Endothelial cell of umbilical vein (primary cell): Measurements from ENCODE around the gene COMP. TPM values are rescaled to one million over a fixed set of nuclear protein-coding genes. Genes with fewer than 3 reads are reported as not detected.

Experiments
- BruUV-seq: library from RNA; stranded (reverse); fragments of 400-500 nt; replicated peaks from 2 replicates; lab custom pipeline; 2021; lab: Mats Ljungman, UMichigan
- CTCF ChIA-PET: fragments of 300-600, 350-600 bp; sonication (Branson Sonifier 250); formaldehyde crosslinking; loops from one replicate; lab custom pipeline; 2021; ENCODE audit warnings: antibody characterized with exemption, inconsistent platforms; lab: Charles Lee
- POLR2A ChIA-PET: fragments of 300-600, 350-600 bp; sonication (Branson Sonifier 250); formaldehyde crosslinking; loops from one replicate; lab custom pipeline; 2021; ENCODE audit warnings: antibody characterized with exemption, inconsistent platforms; lab: Charles Lee
- DNase-seq: peaks from one replicate; pipeline ENCODE4 v3.0.0-alpha.2; 2011; ENCODE audit warnings: low read depth, low spot score
- FAIRE-seq: peaks from 2 replicates; lab custom pipeline; 2011; peaks lifted over from hg19 to GRCh38; lab: Jason Lieb, UNC
- H2AFZ ChIP-seq: 2 replicates; pipeline ENCODE4 v1.6.0; 2012; ENCODE audit warnings: low read depth, low read length, control low read depth, inconsistent platforms
- H3K27ac ChIP-seq: 2 replicates; pipeline ENCODE4 v1.5.1; 2011; ENCODE audit warnings: low read depth, mild to moderate bottlenecking, control low read depth, low read length, moderate library complexity; ENCODE audit not compliant: insufficient read depth
- H3K27me3 ChIP-seq, 2 experiments: 2 replicates each; pipeline versions ENCODE4 v1.6.0 to v1.6.1; 2011; ENCODE audit warnings: low read length in 2 of 2, mixed read lengths in 1 of 2; ENCODE audit not compliant: control insufficient read depth in 2 of 2, insufficient read depth in 2 of 2
- H3K36me3 ChIP-seq, 2 experiments: 2 replicates in 1 of 2; 3 replicates in 1 of 2; pipeline ENCODE4 v1.5.1; 2011; ENCODE audit warnings: low read length in 2 of 2, mild to moderate bottlenecking in 1 of 2, moderate library complexity in 1 of 2; ENCODE audit not compliant: control insufficient read depth in 2 of 2, insufficient read depth in 2 of 2; ENCODE audit errors: extremely low read depth in 1 of 2
- H3K4me1 ChIP-seq: 3 replicates; pipeline ENCODE4 v1.5.1; 2011; ENCODE audit warnings: mild to moderate bottlenecking, low read length; ENCODE audit not compliant: control insufficient read depth, insufficient read depth; ENCODE audit errors: extremely low read depth
- H3K4me2 ChIP-seq: 2 replicates; pipeline ENCODE4 v1.6.1; 2011; ENCODE audit warnings: low read length, control low read depth, mixed read lengths; ENCODE audit not compliant: insufficient read depth
- H3K4me3 ChIP-seq, 3 experiments: fragments of 200-600 bp in 1 of 3; sonication (generic), shearing (Covaris generic) in 1 of 3; replicated peaks in 1 of 3; 2 replicates each; pipeline ENCODE4 v1.5.1; 2011 to 2016; ENCODE audit warnings: control low read depth in 3 of 3, low read length in 3 of 3, mild to moderate bottlenecking in 2 of 3, inconsistent platforms in 1 of 3, low read depth in 1 of 3, moderate library complexity in 1 of 3; ENCODE audit not compliant: insufficient read depth in 1 of 3
- H3K79me2 ChIP-seq: 2 replicates; pipeline ENCODE4 v1.6.0; 2012; ENCODE audit warnings: low read length, inconsistent platforms; ENCODE audit not compliant: control insufficient read depth, insufficient read depth
- H3K9ac ChIP-seq: replicated peaks from 2 replicates; pipeline ENCODE3; 2011; ENCODE audit warnings: low read length, control low read depth; ENCODE audit not compliant: insufficient read depth; ENCODE audit errors: extremely low read depth
- H3K9me1 ChIP-seq: replicated peaks from 3 replicates; pipeline ENCODE4 v1.6.0; 2011; ENCODE audit warnings: mild to moderate bottlenecking, low read length; ENCODE audit not compliant: control insufficient read depth, insufficient read depth; ENCODE audit errors: extremely low read depth
- H3K9me3 ChIP-seq: replicated peaks from 2 replicates; pipeline ENCODE4 v1.5.1; 2012; ENCODE audit warnings: low read length, inconsistent platforms; ENCODE audit not compliant: control insufficient read depth, insufficient read depth
- H4K20me1 ChIP-seq: replicated peaks from 2 replicates; pipeline ENCODE3; 2011; ENCODE audit warnings: mild to moderate bottlenecking, low read length; ENCODE audit not compliant: control insufficient read depth, insufficient read depth; ENCODE audit errors: extremely low read depth
- EZH2 ChIP-seq: IDR thresholded peaks from 2 replicates; pipeline ENCODE4 v1.6.1; 2012; ENCODE audit warnings: borderline replicate concordance, low read depth, mild to moderate bottlenecking, moderate library complexity, low read length, inconsistent platforms; ENCODE audit not compliant: severe bottlenecking
- FOS ChIP-seq: IDR thresholded peaks from 2 replicates; pipeline ENCODE4 v1.6.1; 2011; ENCODE audit warnings: mild to moderate bottlenecking, low read length, moderate library complexity, borderline replicate concordance; ENCODE audit not compliant: insufficient read depth
- GATA2 ChIP-seq: IDR thresholded peaks from 2 replicates; pipeline ENCODE4 v1.7.0; 2011; ENCODE audit warnings: low read depth, mild to moderate bottlenecking, moderate library complexity, mixed read lengths, low read length; ENCODE audit not compliant: insufficient read length, insufficient read depth
- JUN ChIP-seq: IDR thresholded peaks from 2 replicates; pipeline ENCODE4 v1.6.1; 2011; ENCODE audit warnings: borderline replicate concordance, low read depth; ENCODE audit not compliant: insufficient read length, insufficient read depth
- MYC ChIP-seq: IDR thresholded peaks from one replicate; pipeline ENCODE4 v1.6.1; 2011; ENCODE audit warnings: mild to moderate bottlenecking, low read depth, low read length
- POLR2AphosphoS5 ChIP-seq: IDR thresholded peaks from 2 replicates; pipeline ENCODE4 v1.6.1; 2012; ENCODE audit warnings: low read depth, mild to moderate bottlenecking, control low read depth, low read length, moderate library complexity; ENCODE audit not compliant: insufficient read depth
- dilution Hi-C: fragments of 300-500 bp; cut with MboI; formaldehyde crosslinking; loops from one replicate; pipeline ENCODE4 v1.15.0; 2019; ENCODE audit warnings: low sequenced_read_pairs; ENCODE audit not compliant: extremely low pct_ligation_motif_present
- intact Hi-C: fragments of 100-400 bp; cut with micrococcal nuclease; formaldehyde crosslinking; loops from one replicate; pipeline ENCODE4 v1.10.0; 2022
- polyA plus RNA-seq, 4 experiments: library from polyadenylated mRNA; depleted of rRNA in 3 of 4; stranded (reverse) in 3 of 4; unstranded in 1 of 4; fragments of >200 nt; gene quantifications; 2 replicates each; pipeline versions ENCODE4 v1.2.1 to v1.2.3, GENCODE V29; 2011 to 2012; ENCODE audit warnings: missing spikeins in 1 of 4
- total RNA-seq: library from RNA; stranded (reverse); gene quantifications from 2 replicates; pipeline ENCODE4 v1.2.3, GENCODE V29; 2021
- TF ChIP-seq, protein P1 (sequence below): IDR thresholded peaks from 2 replicates; pipeline ENCODE4 v1.6.1; 2011; ENCODE audit not compliant: insufficient read depth, insufficient read length
- TF ChIP-seq, protein P2 (sequence below), 2 donors: IDR thresholded peaks; 1 replicate in 1 of 2; 2 replicates in 1 of 2; pipeline ENCODE4 v1.5.1; 2011; ENCODE audit warnings: low read length in 2 of 2, mild to moderate bottlenecking in 2 of 2, moderate library complexity in 2 of 2, control low read depth in 1 of 2, inconsistent platforms in 1 of 2, low read depth in 1 of 2; ENCODE audit not compliant: insufficient read depth in 1 of 2; ENCODE audit errors: extremely low read depth in 1 of 2

COMP gene
- total and polyA plus RNA-seq, 2 donors (not counting 3 experiments of a cell fraction or from before 2014, with no cell fraction given), result not detected

DNA sequence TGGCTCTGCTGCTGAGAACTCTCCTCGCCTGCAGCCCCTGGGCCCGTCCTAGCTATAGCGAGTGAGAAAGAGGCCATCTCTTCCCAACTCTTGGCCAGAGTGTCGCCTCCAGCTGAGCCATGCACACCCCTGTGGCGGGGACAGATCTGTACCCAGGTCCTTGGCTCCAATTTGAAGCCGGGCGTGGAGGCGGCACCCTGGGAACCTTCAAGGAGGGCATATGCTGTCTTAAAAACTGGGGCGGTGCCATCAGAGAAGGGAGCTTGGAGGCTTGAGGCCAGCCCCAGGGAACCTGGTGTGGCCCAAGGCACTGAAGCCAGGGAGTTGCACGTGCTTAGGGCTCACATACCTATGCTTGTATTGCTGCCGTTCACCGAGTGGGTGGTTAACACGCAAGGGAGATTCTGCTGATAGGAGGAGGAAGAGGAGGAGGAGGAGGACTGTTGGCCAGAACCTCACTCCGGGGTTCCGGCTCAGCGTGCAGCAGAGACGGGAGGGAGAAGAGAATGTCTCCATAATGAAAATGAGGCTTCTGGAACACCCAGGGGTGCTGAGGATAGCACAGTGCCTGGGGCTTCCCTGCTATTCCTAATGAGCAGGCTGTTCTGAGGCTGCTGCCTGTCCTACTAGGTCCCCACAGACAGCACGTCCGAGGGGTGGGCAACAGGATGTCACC is 40.7 kb downstream of the COMP start:
- TF ChIP-seq, protein P1, sequence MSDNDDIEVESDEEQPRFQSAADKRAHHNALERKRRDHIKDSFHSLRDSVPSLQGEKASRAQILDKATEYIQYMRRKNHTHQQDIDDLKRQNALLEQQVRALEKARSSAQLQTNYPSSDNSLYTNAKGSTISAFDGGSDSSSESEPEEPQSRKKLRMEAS, result no peak
- no peak for TF ChIP-seq JUN
- TF ChIP-seq MYC, result no peak
- TF ChIP-seq, protein P2, sequence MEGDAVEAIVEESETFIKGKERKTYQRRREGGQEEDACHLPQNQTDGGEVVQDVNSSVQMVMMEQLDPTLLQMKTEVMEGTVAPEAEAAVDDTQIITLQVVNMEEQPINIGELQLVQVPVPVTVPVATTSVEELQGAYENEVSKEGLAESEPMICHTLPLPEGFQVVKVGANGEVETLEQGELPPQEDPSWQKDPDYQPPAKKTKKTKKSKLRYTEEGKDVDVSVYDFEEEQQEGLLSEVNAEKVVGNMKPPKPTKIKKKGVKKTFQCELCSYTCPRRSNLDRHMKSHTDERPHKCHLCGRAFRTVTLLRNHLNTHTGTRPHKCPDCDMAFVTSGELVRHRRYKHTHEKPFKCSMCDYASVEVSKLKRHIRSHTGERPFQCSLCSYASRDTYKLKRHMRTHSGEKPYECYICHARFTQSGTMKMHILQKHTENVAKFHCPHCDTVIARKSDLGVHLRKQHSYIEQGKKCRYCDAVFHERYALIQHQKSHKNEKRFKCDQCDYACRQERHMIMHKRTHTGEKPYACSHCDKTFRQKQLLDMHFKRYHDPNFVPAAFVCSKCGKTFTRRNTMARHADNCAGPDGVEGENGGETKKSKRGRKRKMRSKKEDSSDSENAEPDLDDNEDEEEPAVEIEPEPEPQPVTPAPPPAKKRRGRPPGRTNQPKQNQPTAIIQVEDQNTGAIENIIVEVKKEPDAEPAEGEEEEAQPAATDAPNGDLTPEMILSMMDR (IDR thresholded peaks at IDR 0.05; ENCODE audit: extremely low read depth in 1 of 2, insufficient read depth in 1 of 2, low read depth in 1 of 2, low read length in 2 of 2), result no peak
- TF ChIP-seq POLR2AphosphoS5, result no peak
- TF ChIP-seq EZH2, result no peak
- no peak for TF ChIP-seq GATA2
- no peak for TF ChIP-seq FOS
- Histone ChIP-seq H3K9me1 (no peaks in the 10 kb centered on the region), H3K4me2 (no peak overlapping the region), H3K36me3 (peaks cover 0 to 3% of the 10 kb centered on the region in 2 experiments), H3K9me3 (no peaks in the 10 kb centered on the region), H3K4me1 (no peaks in the 10 kb centered on the region), H3K27ac (no peak overlapping the region), H2AFZ (no peak overlapping the region), H4K20me1 (no peaks in the 10 kb centered on the region), H3K27me3 (no peaks in the 10 kb centered on the region), H3K4me3 (no peak overlapping the region), H3K9ac (no peak overlapping the region), H3K79me2 (no peaks in the 10 kb centered on the region)
- CTCF ChIA-PET, result no interaction called here
- dilution Hi-C loops, result no loop called here
- FAIRE-seq (no peak), DNase-seq (no peak)
- intact Hi-C loops, result no loop called here
- no TSS peak for BruUV-seq
- POLR2A ChIA-PET, result no interaction called here
